ENCODE results near the gene DRAXIN.

DRAXIN gene

DNA sequence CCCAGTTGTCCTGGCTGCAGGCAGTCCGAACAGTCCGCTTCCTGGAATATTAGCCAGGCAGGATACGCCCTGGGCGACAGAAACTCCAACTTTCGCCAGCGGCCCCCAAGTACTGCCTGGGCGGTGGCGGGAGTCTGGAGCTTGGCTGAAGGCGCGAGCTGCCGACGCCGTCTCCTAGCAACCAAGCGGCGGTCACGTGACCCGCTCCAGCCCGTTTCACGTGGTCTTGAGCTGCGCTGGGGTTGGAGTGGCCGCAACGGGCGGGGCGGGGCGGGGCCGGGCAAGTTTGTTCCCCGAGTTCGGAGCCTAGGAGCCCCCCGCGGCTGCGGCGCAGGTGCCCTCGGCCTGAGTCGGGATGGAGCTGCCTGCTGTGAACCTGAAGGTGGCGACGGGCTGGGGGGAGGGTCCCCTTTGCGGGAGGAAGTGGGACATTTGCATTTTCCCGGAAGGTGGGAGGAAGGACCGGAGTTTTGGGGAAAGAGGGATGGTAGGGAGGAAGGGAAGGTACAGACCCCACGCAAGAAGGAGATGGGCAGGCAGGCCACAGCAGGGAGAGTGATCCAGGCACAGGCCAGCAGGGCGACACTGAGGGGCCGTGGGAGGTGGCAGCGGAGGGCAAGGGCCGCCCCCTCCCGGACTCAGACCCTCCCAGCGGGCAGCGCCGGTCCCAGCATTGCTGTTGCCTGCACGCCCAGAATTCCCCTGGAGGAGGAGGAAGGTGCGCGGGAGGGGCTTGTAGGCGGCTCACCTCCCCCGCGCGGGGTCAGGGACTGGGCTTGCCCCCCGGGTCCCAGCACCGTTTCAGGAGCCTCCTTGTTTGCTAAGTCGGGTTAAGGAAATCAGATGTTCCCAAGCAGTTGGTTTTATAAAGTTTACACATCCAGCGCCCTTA lies 44.6 kb downstream of the DRAXIN start, which contains the start of gene AGTRAP:
Gene AGTRAP, plus strand, starts transcription at position 283 of the 892 bp plus-strand sequence. Its CDS starts 73 bp downstream, at position 356.
- peak; percentile 96 to 97 for DNase-seq
- peak; percentile 74 for TF ChIP-seq POLR2A (IDR thresholded peaks at IDR 0.05; ENCODE audit: low read length)
- no peak for TF ChIP-seq GATA1 (IDR thresholded peaks at IDR 0.05; ENCODE audit: low read depth, low read length)

DNA sequence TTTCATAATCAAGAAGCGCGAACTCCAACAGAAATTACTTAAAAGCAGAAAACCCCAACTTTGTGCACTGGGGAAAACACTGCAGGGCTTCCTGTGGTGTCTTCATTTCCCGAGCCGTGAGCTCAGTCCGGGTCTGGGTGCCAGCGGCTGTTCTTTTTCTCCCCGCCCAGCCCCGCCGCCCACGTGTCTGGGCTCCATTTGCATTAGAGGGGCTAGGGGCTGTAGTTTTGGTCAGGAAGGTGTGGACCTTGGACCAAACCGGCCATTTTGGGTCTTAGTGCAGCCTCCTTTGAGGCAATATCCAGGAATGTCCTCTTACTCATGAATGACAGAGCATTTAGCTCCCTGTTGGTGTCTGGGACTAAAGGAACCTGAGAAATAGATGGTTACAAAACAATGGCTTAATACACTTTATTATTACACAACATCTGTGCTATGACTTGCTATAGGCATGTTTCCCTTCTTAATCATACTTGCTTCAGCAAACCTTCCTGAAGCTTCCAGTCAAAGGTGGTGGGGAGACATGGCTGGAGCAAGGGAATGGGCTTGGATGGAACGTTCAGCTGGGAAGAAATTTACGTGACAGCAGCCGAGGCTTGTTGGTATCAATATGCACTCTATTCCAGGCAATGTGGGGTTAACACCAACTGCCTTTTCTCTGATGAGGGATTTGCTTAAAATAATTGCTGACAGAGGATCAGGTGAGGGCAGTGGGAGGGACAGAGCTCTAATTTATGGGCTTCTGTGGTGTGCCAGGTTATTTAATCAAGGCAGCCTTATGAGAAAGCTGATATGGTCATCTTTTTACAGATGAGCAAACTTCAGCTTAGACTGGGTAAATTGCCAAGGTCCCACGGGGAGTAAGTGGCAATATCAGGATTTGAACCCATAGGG lies 45.5 kb downstream of the DRAXIN start:
- TF ChIP-seq POLR2A (IDR thresholded peaks at IDR 0.05; ENCODE audit: low read length), result peak; percentile 49
- TF ChIP-seq GATA1 (IDR thresholded peaks at IDR 0.05; ENCODE audit: low read depth, low read length), result no peak
- DNase-seq, result peak; percentile 57 to 61

DNA sequence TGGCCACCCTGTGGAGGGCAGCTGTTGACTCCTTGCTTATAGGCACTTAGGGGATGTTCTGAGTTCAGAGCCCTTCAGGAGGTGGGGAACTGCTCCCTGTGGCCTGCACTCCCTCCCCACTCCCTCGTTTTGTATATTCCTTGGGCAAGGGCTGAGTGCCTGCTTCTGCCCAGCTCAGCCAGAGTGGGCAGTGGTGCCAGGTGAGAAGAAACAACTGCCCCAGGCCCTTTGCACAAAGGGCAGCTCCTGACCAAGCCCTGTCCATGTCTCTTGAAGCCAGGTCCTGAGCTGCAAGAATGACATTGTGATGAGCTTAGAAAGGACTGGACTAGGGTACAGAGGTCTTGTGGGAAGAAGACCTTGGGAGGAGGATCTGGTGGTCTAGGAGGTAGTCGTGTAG lies 46.6 kb downstream of the DRAXIN start:
- TF ChIP-seq POLR2A (IDR thresholded peaks at IDR 0.05; ENCODE audit: low read length) (no peak), GATA1 (IDR thresholded peaks at IDR 0.05; ENCODE audit: low read depth, low read length) (no peak)
- DNase-seq, result no peak

DNA sequence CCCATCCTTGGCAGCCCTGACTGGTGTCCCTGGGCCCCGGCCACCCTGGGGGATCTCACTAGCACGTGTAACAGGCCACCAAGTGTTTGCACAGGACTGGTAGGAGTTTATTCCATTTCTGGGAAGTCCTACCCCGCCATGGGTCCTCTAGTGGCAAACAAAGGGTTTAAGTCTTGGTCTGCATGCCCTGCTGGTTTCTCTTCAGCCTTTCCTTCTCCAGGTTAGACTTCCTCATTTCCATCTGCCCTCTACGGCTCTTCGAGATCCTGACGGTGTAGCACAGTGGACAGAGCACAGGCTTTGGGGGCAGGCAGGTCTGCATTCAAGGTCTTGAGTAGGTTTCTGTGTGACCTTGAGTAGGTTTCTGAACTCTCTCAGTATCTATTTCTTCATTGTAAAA lies 47.3 kb downstream of the DRAXIN start:
- TF ChIP-seq POLR2A (IDR thresholded peaks at IDR 0.05; ENCODE audit: low read length), result no peak
- DNase-seq, result peak in 1 of 2 experiments; percentile 26

DNA sequence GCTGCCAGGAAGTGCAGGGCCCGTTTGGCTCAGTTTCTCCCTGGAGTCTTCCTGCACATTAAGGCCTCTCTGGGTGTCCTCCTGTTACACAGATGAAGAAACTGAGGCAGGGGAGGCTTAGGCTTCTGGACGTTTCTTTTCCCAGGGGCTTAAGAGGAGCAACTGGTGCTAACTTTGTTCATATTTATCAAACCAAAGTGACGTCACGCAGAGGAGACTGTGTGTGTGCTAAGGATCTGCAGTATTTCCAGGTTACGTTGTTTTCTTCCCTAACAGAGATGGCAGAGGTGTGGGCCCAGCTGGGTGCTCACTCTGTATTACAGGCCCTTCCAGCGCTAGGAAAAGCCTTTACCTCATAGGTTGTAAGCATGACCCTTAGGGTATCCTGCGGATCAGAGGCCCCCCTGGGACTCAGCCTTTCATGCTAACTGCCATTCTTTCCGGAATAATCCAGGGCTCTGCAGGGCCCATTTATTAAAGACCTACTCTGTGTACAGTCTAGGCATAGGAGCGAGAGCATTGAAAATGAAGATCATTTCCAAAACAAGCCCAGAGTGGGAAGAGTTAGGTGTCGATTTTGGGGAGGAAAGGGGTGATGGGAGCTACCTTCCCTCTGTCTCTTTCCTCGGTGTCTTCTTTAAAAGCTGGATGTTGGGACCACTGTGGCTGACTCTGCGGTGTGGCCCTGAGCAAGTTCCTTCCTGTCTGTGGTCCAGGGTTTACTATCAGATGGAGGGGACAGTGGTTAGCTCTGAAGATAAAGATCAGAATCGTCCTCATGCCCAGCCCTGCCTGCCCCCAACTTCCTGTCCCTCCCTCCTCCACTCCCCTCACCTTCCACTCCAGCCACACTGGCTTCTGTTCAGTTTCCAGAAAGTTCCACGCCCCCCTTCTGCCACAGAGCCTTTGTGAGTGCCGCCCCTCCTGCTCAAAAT lies 49.0 kb downstream of the DRAXIN start:
- no peak for TF ChIP-seq POLR2A (IDR thresholded peaks at IDR 0.05; ENCODE audit: low read length)
- TF ChIP-seq GATA1 (IDR thresholded peaks at IDR 0.05; ENCODE audit: low read depth, low read length), result no peak
- peak; percentile 19 to 45 for DNase-seq

DNA sequence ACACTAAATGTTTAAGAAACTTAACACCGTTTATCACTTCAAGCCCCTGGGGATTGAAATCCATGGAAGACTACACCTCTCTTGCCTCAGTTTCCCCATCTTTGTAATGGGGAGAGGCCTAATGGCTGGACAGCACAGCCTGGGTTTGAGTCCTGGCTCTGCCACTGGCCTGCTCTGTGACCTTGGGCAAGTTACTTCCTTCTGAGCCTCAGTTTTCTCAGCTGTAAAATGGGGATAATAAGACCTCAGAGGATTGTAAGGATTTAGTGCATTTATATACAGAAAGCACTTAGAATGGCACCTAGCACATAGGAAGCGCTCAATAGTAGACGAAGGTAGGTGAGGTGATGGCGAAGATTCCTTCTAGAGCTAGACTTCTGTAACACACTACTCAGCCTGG lies 50.0 kb downstream of the DRAXIN start:
- TF ChIP-seq GATA1 (IDR thresholded peaks at IDR 0.05; ENCODE audit: low read depth, low read length), result no peak
- TF ChIP-seq POLR2A (IDR thresholded peaks at IDR 0.05; ENCODE audit: low read length), result no peak

DNA sequence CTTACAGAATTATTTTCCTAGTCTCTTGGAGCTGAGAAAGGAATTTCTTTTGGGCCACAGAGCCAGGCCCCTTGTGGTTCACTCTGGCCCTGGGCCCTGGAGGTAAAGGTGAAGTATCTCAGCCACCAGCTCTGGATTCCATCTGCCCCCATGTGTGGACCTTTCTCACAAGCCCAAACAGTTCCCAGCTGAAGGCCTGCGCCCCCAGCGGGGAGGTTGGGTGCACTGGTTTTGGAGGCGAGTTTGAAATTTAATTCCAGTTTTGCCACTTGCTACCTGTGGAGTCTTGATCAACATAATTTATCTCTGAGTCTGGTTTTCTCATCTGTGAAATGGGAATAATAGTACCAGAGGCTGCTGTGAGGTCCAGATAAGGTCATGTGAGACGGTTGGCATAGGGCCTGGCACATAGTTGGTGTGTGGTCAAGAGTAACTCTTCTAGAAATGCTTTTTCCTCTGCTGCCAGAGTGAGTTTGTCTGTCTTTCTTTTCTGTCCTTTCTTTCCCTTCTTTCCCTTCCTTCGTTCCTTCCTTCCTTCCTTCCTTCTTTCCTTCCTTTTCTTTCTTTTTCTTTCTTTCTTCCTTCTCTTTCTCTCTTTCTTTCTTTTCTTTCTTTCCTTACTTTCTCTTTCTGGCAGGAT lies 50.5 kb downstream of the DRAXIN start:
- DNase-seq, result peak; percentile 22 to 45
- TF ChIP-seq GATA1 (IDR thresholded peaks at IDR 0.05; ENCODE audit: low read depth, low read length) (no peak), POLR2A (IDR thresholded peaks at IDR 0.05; ENCODE audit: low read length) (no peak)

More for the DNA sequence above, 50.0 kb downstream of the DRAXIN start:
- DNase-seq, result no peak

DNA sequence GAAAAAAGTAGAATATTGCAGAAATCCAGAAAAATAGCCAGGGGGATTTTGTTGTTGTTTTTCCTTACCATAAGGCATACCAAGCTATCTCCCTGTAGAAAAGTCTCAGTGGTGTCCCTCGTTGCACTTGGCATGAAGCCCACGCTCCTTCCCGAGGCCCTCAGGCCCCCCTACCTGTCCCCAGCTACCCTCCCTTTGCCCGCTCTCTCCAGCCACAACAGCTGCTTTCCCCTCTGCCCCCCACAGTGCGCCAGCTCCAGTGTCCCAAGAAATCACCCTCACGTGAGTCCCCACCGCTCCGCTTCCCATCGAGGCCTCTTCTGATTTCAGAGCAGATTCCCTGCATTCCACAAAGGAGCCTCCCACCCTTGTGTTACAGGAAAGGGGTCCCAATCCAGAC lies 52.8 kb downstream of the DRAXIN start:
- no peak for DNase-seq
- TF ChIP-seq POLR2A (IDR thresholded peaks at IDR 0.05; ENCODE audit: low read length), result no peak
- TF ChIP-seq GATA1 (IDR thresholded peaks at IDR 0.05; ENCODE audit: low read depth, low read length), result no peak

DNA sequence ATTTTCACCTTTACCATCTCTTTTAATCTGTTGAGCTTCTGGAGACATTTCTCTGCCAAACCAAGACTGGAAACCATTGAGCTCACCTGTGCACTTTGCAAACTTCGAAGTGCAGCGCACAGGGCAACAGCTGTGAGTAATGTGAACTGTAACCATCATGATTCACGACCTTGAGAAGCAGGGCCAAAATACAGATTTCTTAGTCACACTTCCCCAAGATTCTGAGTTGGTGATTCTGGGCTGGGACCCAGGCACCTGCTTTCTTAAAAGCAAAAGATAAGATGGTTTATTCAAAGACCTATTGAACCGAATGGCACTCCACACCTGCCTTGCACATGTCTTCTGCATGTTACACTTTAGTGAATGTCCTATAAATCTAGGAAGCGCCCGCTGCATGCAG lies 54.6 kb downstream of the DRAXIN start:
- TF ChIP-seq GATA1 (IDR thresholded peaks at IDR 0.05; ENCODE audit: low read depth, low read length), result no peak
- TF ChIP-seq POLR2A (IDR thresholded peaks at IDR 0.05; ENCODE audit: low read length), result no peak
- DNase-seq, result no peak

DNA sequence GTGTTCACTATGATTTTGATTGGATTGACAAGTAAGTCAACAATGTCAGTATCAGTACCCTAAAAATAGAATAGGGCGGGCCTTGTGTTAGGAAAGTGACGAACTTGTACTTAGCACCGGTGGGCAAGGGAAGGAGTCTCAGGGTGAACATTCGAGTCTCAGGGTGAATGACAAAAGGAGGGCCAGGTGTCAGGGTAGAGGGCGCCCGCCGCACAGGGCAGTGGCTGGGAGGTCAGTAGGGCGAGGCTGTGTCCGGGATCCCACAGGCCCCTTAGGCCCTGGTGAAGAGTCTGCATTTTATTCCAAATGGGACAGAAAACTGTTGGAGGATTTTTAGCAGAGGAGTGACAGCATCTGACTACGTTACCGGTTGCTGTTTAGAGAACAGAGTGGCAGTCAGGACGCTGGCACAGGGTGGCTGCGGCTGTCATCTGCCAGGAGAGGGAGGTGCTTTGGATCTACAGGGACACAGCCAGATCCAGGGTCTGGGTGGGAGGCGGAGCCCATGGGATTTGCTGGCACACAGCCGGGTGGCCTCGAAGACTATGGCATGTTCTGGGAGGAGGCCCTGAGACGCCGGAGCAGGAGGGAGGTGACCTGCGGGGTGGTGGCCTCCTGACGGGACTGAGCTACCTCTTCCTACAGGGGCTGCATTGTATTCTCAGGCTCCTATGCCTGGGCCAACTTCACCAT lies 55.4 kb downstream of the DRAXIN start:
- TF ChIP-seq GATA1 (IDR thresholded peaks at IDR 0.05; ENCODE audit: low read depth, low read length) (no peak), POLR2A (IDR thresholded peaks at IDR 0.05; ENCODE audit: low read length) (no peak)

DNA sequence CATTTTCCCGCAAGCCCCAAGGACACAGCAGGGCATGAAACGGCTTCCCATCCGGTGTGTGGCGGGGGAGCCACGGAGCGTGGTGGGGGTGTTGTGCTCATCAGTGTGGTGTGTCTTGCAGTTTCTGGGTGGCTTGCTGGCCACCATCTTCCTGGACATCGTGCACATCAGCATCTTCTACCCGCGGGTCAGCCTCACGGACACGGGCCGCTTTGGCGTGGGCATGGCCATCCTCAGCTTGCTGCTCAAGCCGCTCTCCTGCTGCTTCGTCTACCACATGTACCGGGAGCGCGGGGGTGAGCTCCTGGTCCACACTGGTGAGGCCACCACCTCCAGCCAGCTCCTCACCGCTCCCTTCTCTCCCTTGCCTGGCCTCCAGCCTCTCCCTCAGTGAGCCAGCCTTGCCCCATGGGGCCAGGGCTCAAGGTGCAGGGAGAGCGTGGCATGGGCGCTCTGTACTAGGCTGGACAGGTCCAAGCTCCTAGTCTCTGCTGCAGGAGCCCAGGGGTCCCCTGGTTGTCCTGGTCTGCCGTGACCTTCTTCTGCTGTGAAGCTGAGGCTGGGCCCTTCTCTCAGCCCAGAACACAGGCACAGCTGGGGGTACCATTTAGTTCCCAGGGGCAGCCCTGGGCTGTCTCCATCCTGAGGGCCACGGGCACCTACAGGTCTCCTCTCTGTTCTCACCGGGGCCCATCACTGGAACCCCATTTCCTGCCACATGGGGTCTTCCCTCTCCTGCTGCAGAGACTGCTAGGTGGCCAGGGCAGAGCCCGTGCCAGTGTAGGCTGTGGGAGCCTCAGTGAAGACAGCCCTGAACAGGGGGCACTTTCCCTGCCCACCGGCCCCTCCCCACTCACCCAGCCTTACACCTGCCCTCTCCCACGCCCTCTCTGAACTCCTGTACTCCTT lies 57.0 kb downstream of the DRAXIN start:
- TF ChIP-seq GATA1 (IDR thresholded peaks at IDR 0.05; ENCODE audit: low read depth, low read length) (no peak), POLR2A (IDR thresholded peaks at IDR 0.05; ENCODE audit: low read length) (no peak)
- no peak for DNase-seq

More for the DNA sequence above, 55.4 kb downstream of the DRAXIN start:
- DNase-seq, result no peak

Measured in erythroblast (primary cell).